Myocyte (in vitro differentiated cells): ENCODE measurements around the gene VIPR1. TPM values are rescaled to one million over a fixed set of nuclear protein-coding genes. Genes with fewer than 3 reads are reported as not detected.

Experiments used
- DNase-seq: peaks from one replicate; pipeline ENCODE4 v3.0.0-alpha.2; 2012; ENCODE audit warnings: low read depth
- total RNA-seq: library from RNA; depleted of rRNA; stranded (reverse); fragments of >200 nt; gene quantifications from 2 replicates; pipeline ENCODE4 v1.2.3, GENCODE V29; 2014

VIPR1 gene
- total RNA-seq, 1 donor from 2014 or later = not detected

GRCh38 chr3:42493126-42493797 lies 9.2 kb upstream of the VIPR1 start:
- DNase-seq = peak; percentile 12

- DNase-seq = no peak
Measured at GRCh38 chr3:42493798-42494151, 8.7 kb upstream of the VIPR1 start.

GRCh38 chr3:42495393-42495792 lies 7.0 kb upstream of the VIPR1 start:
- no peak for DNase-seq

- peak; percentile 70 for DNase-seq
Measured at GRCh38 chr3:42497009-42497731, 5.3 kb upstream of the VIPR1 start.

- DNase-seq = no peak
Measured at GRCh38 chr3:42498034-42498433, 4.4 kb upstream of the VIPR1 start.

DNA sequence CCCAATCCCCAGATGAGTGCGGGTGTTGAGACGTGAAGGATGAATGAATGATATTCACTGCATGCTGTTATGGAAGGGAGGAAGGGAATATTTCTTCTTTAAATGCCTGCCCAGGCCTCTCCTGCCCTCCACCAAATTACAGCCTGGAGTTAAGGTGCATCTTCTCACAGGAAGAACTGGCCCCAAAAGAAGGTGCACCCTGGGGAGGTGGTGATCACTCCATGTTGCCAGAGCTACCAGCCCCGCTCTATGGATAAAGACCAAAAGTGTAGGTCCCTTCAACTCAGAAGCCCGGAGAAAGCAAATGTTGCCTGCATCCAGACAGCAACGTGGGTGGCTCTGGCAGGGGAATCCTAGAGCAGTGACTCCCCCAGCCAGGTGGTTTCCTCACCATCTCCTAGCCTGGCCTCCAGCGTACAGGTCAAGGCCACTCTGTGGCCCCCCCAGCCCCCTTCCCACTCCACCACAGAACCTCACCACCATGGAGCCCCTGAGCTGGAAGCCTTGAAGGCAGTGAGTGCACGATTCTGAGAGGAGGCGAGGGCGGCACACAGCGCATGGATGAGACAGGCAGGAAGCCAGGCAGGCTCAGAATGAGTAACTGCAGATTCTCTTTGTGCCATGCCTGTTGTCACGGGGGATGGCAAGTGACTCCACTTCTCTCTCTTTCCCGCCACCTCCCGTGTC lies 3.5 kb upstream of the VIPR1 start:
- no peak for DNase-seq

GRCh38 chr3:42499478-42499871 lies 3.0 kb upstream of the VIPR1 start:
- no peak for DNase-seq

DNA sequence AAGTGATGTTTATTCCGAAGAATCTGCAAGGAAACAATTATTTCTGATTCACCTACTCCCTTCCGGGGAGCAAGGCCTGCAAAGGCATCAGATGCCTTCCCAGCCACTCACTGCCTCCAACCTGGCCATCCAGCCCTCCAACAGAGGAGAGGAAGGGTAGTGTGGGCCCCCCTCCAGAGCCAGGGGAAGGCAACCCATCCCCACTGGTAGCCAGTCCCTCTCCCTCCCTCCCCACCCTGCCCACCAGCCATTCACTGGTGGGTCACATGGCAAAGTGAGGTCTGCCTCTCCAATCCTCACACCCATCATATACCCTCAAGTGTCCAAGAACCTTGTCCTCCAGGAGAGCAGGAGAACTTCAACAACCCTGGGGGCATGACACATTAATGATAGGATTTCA lies 2.4 kb upstream of the VIPR1 start:
- DNase-seq = no peak

GRCh38 chr3:42500909-42501308 lies 1.5 kb upstream of the VIPR1 start:
- no peak for DNase-seq

DNA sequence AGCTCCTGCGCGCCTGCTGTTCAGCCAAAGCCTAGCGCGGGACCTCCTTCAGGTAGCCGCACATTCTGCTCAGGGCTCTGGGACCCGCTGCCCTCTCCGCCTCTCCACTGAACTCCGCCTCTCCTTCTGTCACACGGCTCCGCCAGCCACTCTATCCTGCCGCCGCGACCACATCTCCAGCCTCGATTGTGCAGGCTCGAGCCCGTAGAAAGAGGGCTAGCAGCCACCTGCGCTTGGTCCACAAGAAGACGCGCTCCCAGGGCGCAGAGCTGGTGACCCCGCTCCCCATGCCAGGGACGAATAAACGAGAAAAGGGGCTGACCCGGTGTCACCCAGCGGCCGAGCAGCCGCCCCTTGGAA lies 1.1 kb upstream of the VIPR1 start:
- no peak for DNase-seq

DNA sequence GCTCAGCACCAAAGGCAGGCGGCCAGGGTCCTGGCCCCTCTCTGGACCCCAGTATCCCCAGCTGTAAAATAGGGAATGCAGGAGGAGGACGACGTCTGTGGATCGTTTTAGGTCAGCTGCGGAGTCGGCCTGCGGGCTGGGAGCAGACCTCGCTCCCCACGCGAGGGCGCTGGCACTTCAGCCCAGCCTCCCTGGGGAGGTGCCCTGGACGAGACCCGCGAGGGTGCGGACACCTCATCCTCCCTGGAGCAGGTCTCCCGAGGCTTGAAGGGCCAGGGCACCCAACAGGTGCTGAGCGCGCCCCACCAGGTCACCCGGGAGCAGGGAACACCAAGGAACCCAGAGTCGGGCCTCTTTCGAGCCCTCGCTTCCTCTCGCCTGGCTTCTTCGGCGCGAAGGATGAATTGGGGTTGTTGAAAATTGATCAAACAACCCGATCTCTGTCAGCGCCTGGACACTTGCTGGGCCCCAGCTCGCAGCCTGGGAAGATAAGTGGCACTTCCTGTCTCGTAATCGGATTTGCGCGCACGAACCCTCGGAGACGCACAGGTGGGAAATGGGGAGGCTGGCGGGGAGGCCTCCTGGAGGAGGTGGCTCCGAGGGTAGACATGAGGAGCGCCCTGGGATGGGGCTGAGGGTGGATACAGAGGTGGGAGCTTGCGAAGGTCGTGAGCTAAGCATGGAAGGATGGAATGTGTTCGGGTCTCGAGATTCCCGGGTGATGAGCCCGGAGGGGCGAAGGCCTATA lies 588 bp upstream of the VIPR1 start:
- peak; percentile 21 for DNase-seq

- DNase-seq = no peak
Measured at GRCh38 chr3:42503251-42503924, 945 bp downstream of the VIPR1 start.

GRCh38 chr3:42503957-42504333 lies 1.5 kb downstream of the VIPR1 start:
- no peak for DNase-seq

DNA sequence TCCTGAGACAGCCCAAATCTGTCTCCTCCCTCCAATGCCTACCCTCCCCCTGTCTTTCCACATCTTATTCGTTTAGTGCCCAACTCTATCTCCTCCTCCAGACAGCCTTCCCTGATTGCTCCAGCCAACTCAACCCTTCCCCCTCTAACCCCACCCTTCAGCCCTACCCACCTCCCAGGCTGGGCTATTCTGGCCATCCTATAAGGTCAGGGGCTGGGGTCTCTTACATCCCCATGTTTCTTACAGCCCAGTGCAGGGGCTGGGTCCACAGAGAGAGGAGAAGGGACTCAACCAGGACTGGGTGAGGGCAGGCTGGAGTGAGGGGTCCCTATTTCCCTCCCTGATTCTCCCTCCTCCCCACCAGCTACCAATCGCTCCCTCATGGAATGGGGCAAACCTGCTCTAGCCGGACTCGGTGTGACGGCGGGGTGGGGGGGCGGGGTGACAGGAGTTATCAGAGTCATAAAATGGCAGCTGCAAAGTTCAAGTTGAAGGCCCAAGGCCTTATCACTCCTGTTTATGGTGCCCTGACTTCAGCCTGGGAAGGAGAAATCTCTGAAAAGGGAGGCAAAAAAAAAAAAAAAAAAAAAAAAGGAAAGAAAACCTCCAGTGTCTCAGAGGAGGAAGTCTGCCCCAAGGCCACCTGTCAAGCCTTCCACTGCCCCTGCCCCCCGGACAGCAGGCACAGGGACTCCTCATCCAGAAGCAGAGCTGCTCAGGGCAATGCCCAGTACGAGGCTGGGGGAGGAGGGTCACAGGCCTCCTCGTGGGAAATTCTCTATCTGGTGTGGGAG lies 2.1 kb downstream of the VIPR1 start:
- DNase-seq = no peak

DNA sequence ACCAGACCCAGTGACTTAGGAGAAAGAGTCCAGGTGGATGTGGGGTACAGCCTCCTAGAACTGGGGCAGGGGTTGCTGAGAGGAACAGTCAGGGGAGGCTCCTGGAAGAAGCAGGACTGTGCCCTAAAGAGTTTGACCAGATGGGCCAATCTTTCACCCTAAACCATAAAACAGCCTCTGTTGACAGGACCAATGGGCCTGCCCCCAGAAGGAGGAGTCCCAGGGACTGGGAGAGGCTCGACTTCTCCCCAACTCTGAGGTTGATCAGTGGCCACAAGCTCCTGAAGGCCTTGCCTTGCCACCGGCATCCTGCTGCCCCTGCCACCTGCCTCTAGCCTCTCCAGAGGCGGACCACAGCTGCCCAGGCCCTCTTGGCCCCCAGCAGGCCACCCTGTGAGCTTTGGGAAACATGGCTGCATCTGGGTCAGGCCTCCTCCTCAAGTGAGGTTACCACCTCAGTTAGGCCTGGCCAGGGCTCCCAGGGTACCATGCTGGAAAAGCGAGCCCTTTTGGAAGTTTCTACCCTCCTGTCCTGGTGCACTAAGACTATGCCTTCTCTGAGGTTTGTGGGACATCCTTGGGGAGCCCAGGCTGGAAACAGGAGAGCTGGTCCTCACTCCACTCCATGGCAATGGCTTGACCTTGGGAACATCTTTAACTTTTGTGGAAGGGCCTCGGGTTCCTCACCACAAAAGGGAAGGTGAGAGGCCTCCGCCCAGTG lies 2.8 kb downstream of the VIPR1 start:
- no peak for DNase-seq

DNA sequence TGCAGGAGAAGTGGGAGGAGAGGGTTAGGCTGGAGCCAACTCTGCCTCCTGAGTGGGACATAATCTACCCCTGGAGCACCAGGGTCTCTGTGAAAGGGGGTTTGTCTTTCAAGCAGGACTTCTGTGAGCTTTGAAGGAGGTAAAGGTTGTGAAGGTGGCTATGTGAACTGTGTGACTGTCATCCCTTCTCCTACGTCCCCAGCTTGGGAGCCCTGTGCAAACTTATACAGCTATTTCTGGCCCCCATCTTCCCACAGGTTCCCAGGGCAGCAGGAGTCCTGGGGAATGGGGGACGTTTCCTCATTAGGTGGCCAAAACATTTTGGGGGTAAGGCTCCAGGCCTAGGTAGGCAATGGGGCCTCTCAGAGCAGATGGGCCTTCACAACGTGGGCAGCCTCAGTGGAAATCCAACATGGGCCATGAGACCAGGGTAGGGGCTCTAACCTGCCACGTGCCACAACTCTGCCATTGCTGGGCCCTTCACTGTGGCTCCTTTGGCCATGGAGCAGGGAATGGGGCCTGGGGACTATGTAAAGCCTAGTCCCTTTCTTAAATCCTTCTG lies 3.5 kb downstream of the VIPR1 start:
- no peak for DNase-seq

DNA sequence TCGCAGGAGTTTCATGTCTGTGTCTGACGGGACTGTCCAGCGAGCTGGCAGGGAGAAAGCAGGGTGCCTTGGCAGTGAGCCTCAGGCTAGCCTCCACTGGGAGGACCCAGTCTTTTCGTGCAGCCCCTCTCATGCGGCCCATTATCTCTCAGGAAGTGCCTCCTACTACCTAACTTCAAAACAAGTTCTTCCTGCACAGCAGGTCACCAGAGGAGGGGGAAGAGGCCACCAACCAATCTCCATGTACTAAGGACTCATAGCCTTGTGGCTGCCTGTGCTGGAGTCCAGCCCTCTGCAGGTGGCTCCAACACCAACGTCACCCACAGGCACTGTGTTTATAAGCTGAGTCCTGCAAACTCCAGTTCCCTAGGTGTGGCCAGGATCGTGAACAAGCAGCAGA lies 4.8 kb downstream of the VIPR1 start:
- DNase-seq = no peak

GRCh38 chr3:42507761-42508335 lies 5.4 kb downstream of the VIPR1 start:
- no peak for DNase-seq

- DNase-seq = no peak
Measured at GRCh38 chr3:42508562-42508961, 6.1 kb downstream of the VIPR1 start.
